Neural cell (in vitro differentiated cells): Measurements from ENCODE around the gene PTPRD. TPM values are rescaled to one million over a fixed set of nuclear protein-coding genes. Genes with fewer than 3 reads are reported as not detected.

Experiments used
- H2AFZ ChIP-seq: fragments of 200-600, 300-800 bp; sonication (generic), shearing (Covaris generic); 2 replicates; pipeline ENCODE4 v1.6.0; 2014; ENCODE audit warnings: low read depth, mild to moderate bottlenecking, antibody characterized with exemption, low read length, moderate library complexity
- H3F3A ChIP-seq: fragments of 200-600 bp; shearing (Covaris generic); 2 replicates; pipeline ENCODE4 v1.6.1; 2016; ENCODE audit warnings: mild to moderate bottlenecking, moderate library complexity, mixed read lengths, antibody characterized with exemption, low read length; ENCODE audit not compliant: insufficient read depth, poor library complexity, severe bottlenecking
- H3K27ac ChIP-seq: fragments of 200-600, 300-800 bp; sonication (generic), shearing (Covaris generic); 2 replicates; pipeline ENCODE4 v1.5.1; 2014; ENCODE audit warnings: mild to moderate bottlenecking, low read length, moderate library complexity
- H3K27me3 ChIP-seq: fragments of 300-800, 200-600 bp; sonication (generic), shearing (Covaris generic); 2 replicates; pipeline ENCODE4 v1.6.0; 2014; ENCODE audit warnings: mild to moderate bottlenecking, low read depth, low read length, moderate library complexity; ENCODE audit not compliant: insufficient read depth
- H3K36me3 ChIP-seq: fragments of 300-800, 200-600 bp; sonication (generic), shearing (Covaris generic); 2 replicates; pipeline ENCODE4 v1.5.1; 2014; ENCODE audit warnings: mild to moderate bottlenecking, antibody characterized with exemption, low read length, moderate library complexity; ENCODE audit not compliant: insufficient read depth
- H3K4me2 ChIP-seq: fragments of 300-800, 200-600 bp; sonication (generic), shearing (Covaris generic); 2 replicates; pipeline ENCODE4 v1.6.0; 2014; ENCODE audit warnings: mild to moderate bottlenecking, low read length
- H3K4me3 ChIP-seq: fragments of 300-800, 200-600 bp; sonication (generic), shearing (Covaris generic); 2 replicates; pipeline ENCODE4 v1.5.1; 2014; ENCODE audit warnings: mild to moderate bottlenecking, low read length, moderate library complexity
- H3K79me2 ChIP-seq: fragments of 200-600 bp; shearing (Covaris generic); replicated peaks from 2 replicates; pipeline ENCODE4 v1.6.0; 2014; ENCODE audit warnings: mild to moderate bottlenecking, low read length, moderate library complexity; ENCODE audit not compliant: insufficient read depth
- H3K9ac ChIP-seq: fragments of 300-800, 200-600 bp; sonication (generic), shearing (Covaris generic); 2 replicates; pipeline ENCODE4 v1.6.1; 2016; ENCODE audit warnings: mild to moderate bottlenecking, low read length, mixed read lengths
- H3K9me2 ChIP-seq: fragments of 200-600 bp; shearing (Covaris generic); 2 replicates; pipeline ENCODE4 v1.6.1; 2016; ENCODE audit warnings: mild to moderate bottlenecking, low read length, mixed read lengths; ENCODE audit not compliant: insufficient read depth
- H3K9me3 ChIP-seq: fragments of 200-600, 300-800 bp; sonication (generic), shearing (Covaris generic); 2 replicates; pipeline ENCODE4 v1.6.1; 2016; ENCODE audit warnings: mild to moderate bottlenecking, mixed run types, low read length, moderate library complexity, mixed read lengths
- H4K20me1 ChIP-seq: fragments of 200-600 bp; shearing (Covaris generic); 2 replicates; pipeline ENCODE4 v1.6.1; 2016; ENCODE audit warnings: mild to moderate bottlenecking, mixed run types; ENCODE audit not compliant: insufficient read depth
- EP300 ChIP-seq: fragments of 450-650 bp; conservative IDR thresholded peaks from 2 replicates; pipeline ENCODE4 v1.6.1; 2014; ENCODE audit warnings: antibody characterized with exemption, mild to moderate bottlenecking, moderate library complexity; ENCODE audit not compliant: poor library complexity, severe bottlenecking
- EZH2 ChIP-seq: fragments of 200-600, 300-800 bp; shearing (Covaris generic), sonication (generic); IDR thresholded peaks from 2 replicates; pipeline ENCODE4 v1.6.1; 2014; ENCODE audit warnings: antibody characterized with exemption, low read length, borderline replicate concordance, mild to moderate bottlenecking; ENCODE audit not compliant: insufficient read depth, poor library complexity, severe bottlenecking
- MXI1 ChIP-seq: fragments of 450-650 bp; conservative IDR thresholded peaks from 2 replicates; pipeline ENCODE4 v1.6.1; 2014; ENCODE audit warnings: antibody characterized with exemption, mild to moderate bottlenecking; ENCODE audit not compliant: poor library complexity, severe bottlenecking
- POLR2AphosphoS5 ChIP-seq: IDR thresholded peaks from 2 replicates; pipeline ENCODE4 v1.6.1; 2012
- RAD21 ChIP-seq: fragments of 450-650 bp; conservative IDR thresholded peaks from 2 replicates; pipeline ENCODE4 v1.6.1; 2014; ENCODE audit warnings: antibody characterized with exemption, mild to moderate bottlenecking, moderate library complexity
- SMC3 ChIP-seq: fragments of 450-650 bp; conservative IDR thresholded peaks from 2 replicates; pipeline ENCODE4 v1.6.1; 2014; ENCODE audit warnings: antibody characterized with exemption, mild to moderate bottlenecking, moderate library complexity; ENCODE audit not compliant: poor library complexity
- TAF1 ChIP-seq: IDR thresholded peaks from 2 replicates; pipeline ENCODE4 v1.6.1; 2012; ENCODE audit warnings: low read depth
- polyA plus RNA-seq: library from polyadenylated mRNA; depleted of rRNA; stranded (reverse); fragments of >200 nt; gene quantifications from 2 replicates; pipeline ENCODE4 v1.2.3, GENCODE V29; 2014
- TF ChIP-seq, protein P1 (sequence below): fragments of 450-650 bp; IDR thresholded peaks from 2 replicates; pipeline ENCODE4 v1.5.1; 2014; ENCODE audit warnings: antibody characterized with exemption, mild to moderate bottlenecking, moderate library complexity; ENCODE audit not compliant: poor library complexity, severe bottlenecking
- TF ChIP-seq, protein P2 (sequence below): IDR thresholded peaks from 2 replicates; pipeline ENCODE4 v1.6.1; 2012; ENCODE audit warnings: borderline replicate concordance

The PTPRD gene
- polyA plus RNA-seq, 1 donor from 2014 or later, result 143 TPM

DNA sequence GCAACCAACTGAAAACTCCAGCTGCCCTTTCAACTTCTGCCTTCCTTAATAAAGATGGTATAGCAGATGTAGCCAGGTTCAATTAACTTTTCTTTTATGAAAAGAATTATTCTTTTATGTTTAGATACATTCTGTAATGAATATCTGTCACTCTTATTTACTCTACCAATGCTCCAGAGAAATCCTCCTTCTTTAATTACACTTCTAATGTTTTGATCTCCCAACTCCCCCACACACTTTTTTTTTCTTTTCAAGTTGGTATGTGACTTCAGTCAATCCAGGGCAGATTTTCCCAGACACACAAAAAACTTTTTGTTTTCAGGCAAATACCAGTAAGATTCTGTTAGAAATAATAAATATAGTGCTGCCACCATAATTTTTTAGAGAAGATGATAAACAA, 1813.2 kb downstream of the PTPRD start:
- Histone ChIP-seq H3K79me2 (peaks cover 35% of the 10 kb centered on the region), H3K9me2 (no peaks in the 10 kb centered on the region), H3K27ac (no peak overlapping the region), H3K9ac (no peak overlapping the region), H2AFZ (no peak overlapping the region), H3F3A (no peaks in the 10 kb centered on the region), H3K36me3 (no peaks in the 10 kb centered on the region), H3K4me2 (no peak overlapping the region), H4K20me1 (no peaks in the 10 kb centered on the region), H3K4me3 (no peak overlapping the region), H3K9me3 (no peaks in the 10 kb centered on the region), H3K27me3 (no peaks in the 10 kb centered on the region)
- TF ChIP-seq RAD21 (no peak), MXI1 (no peak), POLR2AphosphoS5 (no peak), EP300 (no peak), EZH2 (no peak), SMC3 (no peak), TAF1 (no peak)
- TF ChIP-seq, protein P1, sequence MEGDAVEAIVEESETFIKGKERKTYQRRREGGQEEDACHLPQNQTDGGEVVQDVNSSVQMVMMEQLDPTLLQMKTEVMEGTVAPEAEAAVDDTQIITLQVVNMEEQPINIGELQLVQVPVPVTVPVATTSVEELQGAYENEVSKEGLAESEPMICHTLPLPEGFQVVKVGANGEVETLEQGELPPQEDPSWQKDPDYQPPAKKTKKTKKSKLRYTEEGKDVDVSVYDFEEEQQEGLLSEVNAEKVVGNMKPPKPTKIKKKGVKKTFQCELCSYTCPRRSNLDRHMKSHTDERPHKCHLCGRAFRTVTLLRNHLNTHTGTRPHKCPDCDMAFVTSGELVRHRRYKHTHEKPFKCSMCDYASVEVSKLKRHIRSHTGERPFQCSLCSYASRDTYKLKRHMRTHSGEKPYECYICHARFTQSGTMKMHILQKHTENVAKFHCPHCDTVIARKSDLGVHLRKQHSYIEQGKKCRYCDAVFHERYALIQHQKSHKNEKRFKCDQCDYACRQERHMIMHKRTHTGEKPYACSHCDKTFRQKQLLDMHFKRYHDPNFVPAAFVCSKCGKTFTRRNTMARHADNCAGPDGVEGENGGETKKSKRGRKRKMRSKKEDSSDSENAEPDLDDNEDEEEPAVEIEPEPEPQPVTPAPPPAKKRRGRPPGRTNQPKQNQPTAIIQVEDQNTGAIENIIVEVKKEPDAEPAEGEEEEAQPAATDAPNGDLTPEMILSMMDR, result no peak
- TF ChIP-seq, protein P2, sequence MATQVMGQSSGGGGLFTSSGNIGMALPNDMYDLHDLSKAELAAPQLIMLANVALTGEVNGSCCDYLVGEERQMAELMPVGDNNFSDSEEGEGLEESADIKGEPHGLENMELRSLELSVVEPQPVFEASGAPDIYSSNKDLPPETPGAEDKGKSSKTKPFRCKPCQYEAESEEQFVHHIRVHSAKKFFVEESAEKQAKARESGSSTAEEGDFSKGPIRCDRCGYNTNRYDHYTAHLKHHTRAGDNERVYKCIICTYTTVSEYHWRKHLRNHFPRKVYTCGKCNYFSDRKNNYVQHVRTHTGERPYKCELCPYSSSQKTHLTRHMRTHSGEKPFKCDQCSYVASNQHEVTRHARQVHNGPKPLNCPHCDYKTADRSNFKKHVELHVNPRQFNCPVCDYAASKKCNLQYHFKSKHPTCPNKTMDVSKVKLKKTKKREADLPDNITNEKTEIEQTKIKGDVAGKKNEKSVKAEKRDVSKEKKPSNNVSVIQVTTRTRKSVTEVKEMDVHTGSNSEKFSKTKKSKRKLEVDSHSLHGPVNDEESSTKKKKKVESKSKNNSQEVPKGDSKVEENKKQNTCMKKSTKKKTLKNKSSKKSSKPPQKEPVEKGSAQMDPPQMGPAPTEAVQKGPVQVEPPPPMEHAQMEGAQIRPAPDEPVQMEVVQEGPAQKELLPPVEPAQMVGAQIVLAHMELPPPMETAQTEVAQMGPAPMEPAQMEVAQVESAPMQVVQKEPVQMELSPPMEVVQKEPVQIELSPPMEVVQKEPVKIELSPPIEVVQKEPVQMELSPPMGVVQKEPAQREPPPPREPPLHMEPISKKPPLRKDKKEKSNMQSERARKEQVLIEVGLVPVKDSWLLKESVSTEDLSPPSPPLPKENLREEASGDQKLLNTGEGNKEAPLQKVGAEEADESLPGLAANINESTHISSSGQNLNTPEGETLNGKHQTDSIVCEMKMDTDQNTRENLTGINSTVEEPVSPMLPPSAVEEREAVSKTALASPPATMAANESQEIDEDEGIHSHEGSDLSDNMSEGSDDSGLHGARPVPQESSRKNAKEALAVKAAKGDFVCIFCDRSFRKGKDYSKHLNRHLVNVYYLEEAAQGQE, result no peak

DNA sequence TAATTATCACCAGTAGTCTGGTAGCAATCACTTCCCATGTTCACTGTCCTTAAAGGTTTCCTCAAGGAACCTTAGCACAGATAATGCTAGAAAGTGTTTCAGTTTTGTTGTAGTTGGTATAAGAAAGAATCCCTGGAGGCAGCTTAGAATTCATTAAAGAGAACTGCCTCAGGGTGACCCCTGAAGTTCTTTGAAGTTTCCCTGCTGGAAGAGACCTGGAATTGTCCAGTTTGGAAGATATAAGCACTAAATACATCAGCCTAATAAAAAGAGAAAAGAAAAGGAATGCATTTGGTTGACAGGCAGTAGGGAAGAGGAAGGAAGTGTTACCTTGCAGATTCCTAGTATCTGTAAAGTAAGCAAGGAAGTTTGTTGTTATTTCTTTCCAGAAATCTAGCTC, 1813.6 kb downstream of the PTPRD start:
- Histone ChIP-seq H3K79me2 (peaks cover 35% of the 10 kb centered on the region), H3F3A (no peaks in the 10 kb centered on the region)

More for the DNA sequence above, 1813.6 kb downstream of the PTPRD start:
- TF ChIP-seq, protein P1, result no peak
- TF ChIP-seq TAF1, result no peak
- no peak for TF ChIP-seq EP300
- TF ChIP-seq RAD21, result no peak
- no peak for TF ChIP-seq MXI1
- TF ChIP-seq, protein P2, result no peak
- no peak for TF ChIP-seq POLR2AphosphoS5
- TF ChIP-seq EZH2, result no peak
- TF ChIP-seq SMC3, result no peak
- Histone ChIP-seq H3K27me3 (no peaks in the 10 kb centered on the region), H3K9me3 (no peaks in the 10 kb centered on the region), H3K9ac (no peak overlapping the region), H2AFZ (no peak overlapping the region), H3K27ac (no peak overlapping the region), H4K20me1 (no peaks in the 10 kb centered on the region), H3K4me3 (no peak overlapping the region), H3K9me2 (no peaks in the 10 kb centered on the region), H3K36me3 (no peaks in the 10 kb centered on the region), H3K4me2 (no peak overlapping the region)
